HCT116 (cell line): ENCODE measurements around the gene CDH4. TPM values are rescaled to one million over a fixed set of nuclear protein-coding genes. Genes with fewer than 3 reads are reported as not detected.
A peak's percentile ranks its signal among the peaks of the same experiment; 100 is the strongest.

ENCODE experiments used
- ATAC-seq: fragments of 200-7000 bp; cut with Tn5 transposase; 2 replicates; pipeline ENCODE4 v1.9.1; 2020; ENCODE audit warnings: mild to moderate bottlenecking, moderate library complexity
- BruUV-seq: library from RNA; stranded (reverse); fragments of 400-500 nt; replicated peaks from 2 replicates; lab custom pipeline; 2021; lab: Mats Ljungman, UMichigan
- CTCF ChIA-PET: fragments of 300-600 bp; sonication (Branson Sonifier 250); formaldehyde crosslinking; loops from one replicate; lab custom pipeline; 2021; ENCODE audit warnings: antibody characterized with exemption; lab: Charles Lee
- POLR2A ChIA-PET: fragments of 300-600, 350-600 bp; sonication (Branson Sonifier 250); formaldehyde crosslinking; loops from one replicate; lab custom pipeline; 2021; ENCODE audit warnings: antibody characterized with exemption; lab: Charles Lee
- RAD21 ChIA-PET, 2 experiments: fragments of 300-600 bp; sonication (Branson Sonifier 250); formaldehyde crosslinking; loops; one replicate each; lab custom pipeline; 2023; ENCODE audit warnings: low total read pairs in 2 of 2; ENCODE audit not compliant: uncharacterized antibody in 2 of 2, unreplicated experiment in 2 of 2, low non-redundant PET in 1 of 2; lab: Charles Lee
- DNase-seq: peaks from one replicate; pipeline ENCODE4 v3.0.0-alpha.2; 2010; ENCODE audit warnings: low read depth, low spot score
- H2AFZ ChIP-seq: fragments of 200-600 bp; shearing (Covaris generic), sonication (generic); 2 replicates; pipeline ENCODE4 v1.6.1; 2017; ENCODE audit warnings: low read depth, mixed run types, mixed read lengths, antibody characterized with exemption, low read length; ENCODE audit not compliant: poor library complexity, severe bottlenecking
- H3K27ac ChIP-seq: 2 replicates; pipeline ENCODE4 v1.5.1; 2012; ENCODE audit warnings: low read depth, low read length
- H3K27me3 ChIP-seq: fragments of 200-600 bp; sonication (generic); 2 replicates; pipeline ENCODE4 v1.6.1; 2016; ENCODE audit warnings: mixed run types, low read length, mixed read lengths; ENCODE audit not compliant: insufficient read depth
- H3K36me3 ChIP-seq, 2 experiments: fragments of 200-500 bp in 1 of 2; fragments of 200-600 bp in 1 of 2; sonication (Bioruptor generic) in 1 of 2; sonication (generic) in 1 of 2; 2 replicates each; pipeline versions ENCODE4 v1.5.1 to v1.6.1; 2014 to 2016; ENCODE audit warnings: low read length in 2 of 2, inconsistent platforms in 1 of 2, mixed read lengths in 1 of 2, mixed run types in 1 of 2; ENCODE audit not compliant: insufficient read depth in 2 of 2, control insufficient read depth in 1 of 2
- H3K4me1 ChIP-seq, 2 experiments: fragments of 200-600 bp in 1 of 2; sonication (generic) in 1 of 2; 2 replicates each; pipeline versions ENCODE4 v1.5.1 to v1.6.1; 2012 to 2017; ENCODE audit warnings: low read length in 2 of 2, inconsistent platforms in 1 of 2, mild to moderate bottlenecking in 1 of 2, mixed read lengths in 1 of 2, mixed run types in 1 of 2, moderate library complexity in 1 of 2; ENCODE audit not compliant: insufficient read depth in 2 of 2, control insufficient read depth in 1 of 2
- H3K4me2 ChIP-seq: fragments of 200-600 bp; sonication (generic); 2 replicates; pipeline ENCODE4 v1.6.1; 2017; ENCODE audit warnings: mixed run types, low read length, mixed read lengths
- H3K4me3 ChIP-seq, 2 experiments: fragments of 200-600 bp in 1 of 2; sonication (generic) in 1 of 2; replicated peaks in 1 of 2; 2 replicates each; pipeline ENCODE4 v1.5.1; 2011 to 2016; ENCODE audit warnings: low read length in 2 of 2, control low read depth in 1 of 2, low read depth in 1 of 2, mild to moderate bottlenecking in 1 of 2, mixed read lengths in 1 of 2, mixed run types in 1 of 2
- H3K79me2 ChIP-seq: fragments of 200-600 bp; sonication (generic); 2 replicates; pipeline ENCODE4 v1.6.1; 2017; ENCODE audit warnings: mild to moderate bottlenecking, mixed run types, low read length, moderate library complexity, mixed read lengths; ENCODE audit not compliant: insufficient read depth
- H3K9ac ChIP-seq: fragments of 200-600 bp; sonication (generic); 2 replicates; pipeline ENCODE4 v1.6.1; 2016; ENCODE audit warnings: low read length, mixed read lengths
- H3K9me2 ChIP-seq: fragments of 200-600 bp; sonication (generic), shearing (Covaris generic); 2 replicates; pipeline ENCODE4 v1.6.1; 2017; ENCODE audit warnings: mixed run types, mild to moderate bottlenecking, moderate library complexity; ENCODE audit not compliant: insufficient read depth
- H3K9me3 ChIP-seq, 2 experiments: fragments of 200-500 bp in 1 of 2; fragments of 200-600 bp in 1 of 2; sonication (Bioruptor generic) in 1 of 2; sonication (generic) in 1 of 2; 2 replicates each; pipeline ENCODE4 v1.6.1; 2014 to 2017; ENCODE audit warnings: low read length in 2 of 2, mixed read lengths in 2 of 2, inconsistent platforms in 1 of 2, low read depth in 1 of 2, mild to moderate bottlenecking in 1 of 2, mixed run types in 1 of 2, moderate library complexity in 1 of 2; ENCODE audit not compliant: control insufficient read depth in 1 of 2, insufficient read depth in 1 of 2
- H4K20me1 ChIP-seq: fragments of 200-600 bp; sonication (generic), shearing (Covaris generic); 2 replicates; pipeline ENCODE4 v1.6.1; 2017; ENCODE audit warnings: mixed run types, mild to moderate bottlenecking, moderate library complexity; ENCODE audit not compliant: insufficient read depth
- JUND ChIP-seq: IDR thresholded peaks from 2 replicates; pipeline ENCODE4 v1.6.1; 2012
- RAD21 ChIP-seq: IDR thresholded peaks from 2 replicates; pipeline ENCODE4 v1.6.1; 2012; ENCODE audit warnings: low read depth, mild to moderate bottlenecking
- SRF ChIP-seq: IDR thresholded peaks from 2 replicates; pipeline ENCODE4 v1.6.1; 2012; ENCODE audit warnings: low read depth
- TCF7L2 ChIP-seq: IDR thresholded peaks from 2 replicates; pipeline ENCODE4 v1.7.0; 2011; ENCODE audit warnings: borderline replicate concordance, inconsistent platforms; ENCODE audit not compliant: insufficient read depth, insufficient read length; ENCODE audit errors: extremely low read depth
- ZBTB33 ChIP-seq: IDR thresholded peaks from 2 replicates; pipeline ENCODE4 v1.6.1; 2011; ENCODE audit warnings: mild to moderate bottlenecking, low read length, moderate library complexity; ENCODE audit not compliant: insufficient replicate concordance; ENCODE audit errors: extremely low read depth
- intact Hi-C: fragments of 100-400 bp; cut with micrococcal nuclease; formaldehyde crosslinking; loops from 2 replicates; pipeline ENCODE4 v1.10.0; 2022
- total RNA-seq: library from RNA; stranded (reverse); gene quantifications from one replicate; pipeline ENCODE4 v1.2.1, GENCODE V29; 2021; ENCODE audit not compliant: unreplicated experiment
- TF ChIP-seq, protein P1 (sequence below), 3 experiments: fragments of 200-600 bp in 1 of 3; sonication (generic) in 1 of 3; IDR thresholded peaks in 2 of 3; conservative IDR thresholded peaks in 1 of 3; 2 replicates each; pipeline ENCODE4 v1.5.1; 2012 to 2017; ENCODE audit warnings: low read depth in 2 of 3, low read length in 2 of 3, antibody characterized with exemption in 1 of 3, borderline replicate concordance in 1 of 3, control low read depth in 1 of 3, mild to moderate bottlenecking in 1 of 3, mixed read lengths in 1 of 3, mixed run types in 1 of 3, moderate library complexity in 1 of 3; ENCODE audit not compliant: insufficient read depth in 1 of 3

The CDH4 gene
- total RNA-seq, 1 experiment from 2014 or later, result not detected

DNA sequence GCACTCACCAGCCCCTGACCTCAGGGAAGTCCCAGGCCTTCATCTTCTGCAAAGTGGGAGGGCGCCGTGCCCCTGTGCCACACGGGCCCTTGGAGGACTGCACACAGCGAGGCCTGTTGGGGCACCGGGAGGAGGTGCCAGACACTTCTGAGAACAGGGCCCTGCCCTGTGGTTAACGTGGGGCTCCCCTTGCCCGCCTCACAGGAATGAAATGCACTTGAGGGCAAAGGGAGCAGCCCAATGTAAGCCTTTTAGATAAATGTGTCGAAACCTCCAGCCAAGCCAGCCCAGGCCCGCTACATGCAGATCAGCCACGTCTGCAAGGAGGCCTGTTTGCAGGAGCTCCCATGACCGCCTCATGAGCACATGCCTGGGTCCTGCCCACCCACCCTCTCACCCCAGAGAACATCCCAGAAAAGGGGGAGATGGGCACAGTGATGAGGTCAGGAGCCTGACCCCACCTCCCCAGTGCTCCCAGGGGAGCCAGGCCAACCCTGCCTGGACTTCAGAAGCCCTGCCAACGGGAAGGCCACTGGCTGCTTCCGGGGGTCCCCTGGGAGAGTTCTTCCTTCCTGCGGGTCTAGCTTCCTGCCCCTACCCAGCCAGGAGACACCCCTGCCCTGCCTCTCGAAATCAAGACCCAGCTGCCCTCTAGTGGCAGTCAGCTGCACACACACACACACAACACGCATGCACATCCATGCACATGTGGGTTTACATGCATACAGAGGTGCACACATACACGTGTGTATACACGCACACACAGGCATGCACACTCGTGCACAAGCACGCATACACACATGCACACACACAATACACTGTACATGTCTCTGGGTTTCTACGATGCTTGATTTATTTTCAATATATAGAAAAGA is 634.9 kb downstream of the CDH4 start:
- Histone ChIP-seq H3K36me3 (no peaks in the 10 kb centered on the region), H3K9ac (no peak overlapping the region), H3K27me3 (peaks cover 6% of the 10 kb centered on the region; the same call in 1 of the 2 replicates), H3K27ac (no peak overlapping the region), H3K9me3 (no peaks in the 10 kb centered on the region), H3K4me1 (no peaks in the 10 kb centered on the region), H3K4me3 (no peak overlapping the region), H3K79me2 (no peaks in the 10 kb centered on the region), H3K9me2 (no peaks in the 10 kb centered on the region), H3K4me2 (no peak overlapping the region), H2AFZ (no peak overlapping the region), H4K20me1 (no peaks in the 10 kb centered on the region)
- peak; percentile 91 for ATAC-seq
- ChIA-PET RAD21 (interaction anchor here in 1 of 2 experiments (0.7 kb wide), 1 partner anchor 1850 kb away, joined by 3 read pairs; no protein-coding TSS in a partner anchor), CTCF (interaction anchor here (1.1 to 1.6 kb wide), 3 partner anchors 9 to 1829 kb away, joined by 4 to 6 read pairs (median 5); no protein-coding TSS in a partner anchor)
- BruUV-seq, result no TSS peak
- intact Hi-C loops, result loop anchor here (1.0 kb wide), 1 partner anchor 1676 kb away; no protein-coding TSS in a partner anchor
- TF ChIP-seq SRF, result no peak
- TF ChIP-seq, protein P1, sequence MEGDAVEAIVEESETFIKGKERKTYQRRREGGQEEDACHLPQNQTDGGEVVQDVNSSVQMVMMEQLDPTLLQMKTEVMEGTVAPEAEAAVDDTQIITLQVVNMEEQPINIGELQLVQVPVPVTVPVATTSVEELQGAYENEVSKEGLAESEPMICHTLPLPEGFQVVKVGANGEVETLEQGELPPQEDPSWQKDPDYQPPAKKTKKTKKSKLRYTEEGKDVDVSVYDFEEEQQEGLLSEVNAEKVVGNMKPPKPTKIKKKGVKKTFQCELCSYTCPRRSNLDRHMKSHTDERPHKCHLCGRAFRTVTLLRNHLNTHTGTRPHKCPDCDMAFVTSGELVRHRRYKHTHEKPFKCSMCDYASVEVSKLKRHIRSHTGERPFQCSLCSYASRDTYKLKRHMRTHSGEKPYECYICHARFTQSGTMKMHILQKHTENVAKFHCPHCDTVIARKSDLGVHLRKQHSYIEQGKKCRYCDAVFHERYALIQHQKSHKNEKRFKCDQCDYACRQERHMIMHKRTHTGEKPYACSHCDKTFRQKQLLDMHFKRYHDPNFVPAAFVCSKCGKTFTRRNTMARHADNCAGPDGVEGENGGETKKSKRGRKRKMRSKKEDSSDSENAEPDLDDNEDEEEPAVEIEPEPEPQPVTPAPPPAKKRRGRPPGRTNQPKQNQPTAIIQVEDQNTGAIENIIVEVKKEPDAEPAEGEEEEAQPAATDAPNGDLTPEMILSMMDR (IDR thresholded peaks at IDR 0.05 in 2 of 3, conservative IDR thresholded peaks at IDR 0.05 in 1 of 3; ENCODE audit: borderline replicate concordance in 1 of 3, insufficient read depth in 1 of 3, low read depth in 2 of 3, low read length in 2 of 3), result peak; percentile 44 to 91 (median 89); a peak in 5 of 6 replicates
- TF ChIP-seq ZBTB33, result no peak
- peak; percentile 66 for TF ChIP-seq RAD21
- no peak for TF ChIP-seq TCF7L2
- TF ChIP-seq JUND, result no peak
- TF ChIP-seq, all 23 proteins: peak for 2
- peak; percentile 23 for DNase-seq
- POLR2A ChIA-PET, result no interaction called here
